ENCODE results near the gene KCNG4.
"Not testable (repeated sequence)": the region's sequence is repeated elsewhere in the genome, so short reads cannot be mapped to it uniquely, and the experiment has no call there.

KCNG4 gene

GRCh38 chr16:84223456-84223855 lies 16.4 kb downstream of the KCNG4 start:
- Histone ChIP-seq H3K9ac (ENCODE audit: low read length) (no peak overlapping the region), H3K27me3 (replicated peaks; ENCODE audit: control insufficient read depth, insufficient read depth, low read length) (peaks cover 19% of the 10 kb centered on the region), H3K36me3 (ENCODE audit: control insufficient read depth, insufficient read depth, low read length, severe bottlenecking) (no peaks in the 10 kb centered on the region), H3K9me3 (ENCODE audit: control insufficient read depth, low read length) (no peaks in the 10 kb centered on the region), H3K4me3 (ENCODE audit: low read length) (no peak overlapping the region), H3K4me1 (ENCODE audit: control insufficient read depth, insufficient read depth, low read length) (peaks cover 6% of the 10 kb centered on the region)
- DNase-seq (ENCODE audit: low read depth), result no peak

DNA sequence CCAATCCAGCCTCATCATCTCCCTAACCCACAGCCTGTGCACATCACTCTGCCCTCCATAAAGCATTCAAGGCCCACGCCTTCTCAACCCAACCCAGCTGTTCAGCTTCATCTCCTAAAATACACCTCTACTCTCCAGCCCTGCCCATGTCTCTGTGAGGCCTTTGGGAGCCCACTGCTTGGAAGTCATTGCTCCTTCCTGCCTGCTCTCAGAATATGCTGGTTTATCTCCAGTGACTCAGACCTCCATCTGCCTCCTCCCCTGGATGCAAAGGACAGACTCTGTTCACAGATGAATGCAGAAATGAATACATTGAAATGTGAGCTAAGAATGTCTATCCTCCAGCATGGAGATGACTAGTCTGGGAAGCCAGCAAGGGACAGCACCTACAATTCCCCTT lies 19.0 kb downstream of the KCNG4 start:
- Histone ChIP-seq H3K27me3 (replicated peaks; ENCODE audit: control insufficient read depth, insufficient read depth, low read length) (peaks cover 30% of the 10 kb centered on the region), H3K36me3 (ENCODE audit: control insufficient read depth, insufficient read depth, low read length, severe bottlenecking) (no peaks in the 10 kb centered on the region), H3K9me3 (ENCODE audit: control insufficient read depth, low read length) (no peaks in the 10 kb centered on the region), H3K4me1 (ENCODE audit: control insufficient read depth, insufficient read depth, low read length) (no peaks in the 10 kb centered on the region), H3K4me3 (ENCODE audit: low read length) (no peak overlapping the region), H3K9ac (ENCODE audit: low read length) (no peak overlapping the region)
- DNase-seq (ENCODE audit: low read depth), result peak; percentile 42

GRCh38 chr16:84218956-84219355 lies 20.9 kb downstream of the KCNG4 start:
- DNase-seq (ENCODE audit: low read depth), result no peak
- H3K9me3 ChIP-seq (ENCODE audit: control insufficient read depth, low read length), result no peaks in the 10 kb centered on the region
- H3K9ac ChIP-seq (ENCODE audit: low read length), result no peak overlapping the region
- no peak overlapping the region for H3K4me3 ChIP-seq (ENCODE audit: low read length)
- peaks cover 36% of the 10 kb centered on the region for H3K27me3 ChIP-seq (replicated peaks; ENCODE audit: control insufficient read depth, insufficient read depth, low read length)
- no peaks in the 10 kb centered on the region for H3K4me1 ChIP-seq (ENCODE audit: control insufficient read depth, insufficient read depth, low read length)
- H3K36me3 ChIP-seq (ENCODE audit: control insufficient read depth, insufficient read depth, low read length, severe bottlenecking), result no peaks in the 10 kb centered on the region

- Histone ChIP-seq H3K36me3 (ENCODE audit: control insufficient read depth, insufficient read depth, low read length, severe bottlenecking) (no peaks in the 10 kb centered on the region), H3K4me3 (ENCODE audit: low read length) (no peak overlapping the region), H3K9ac (ENCODE audit: low read length) (no peak overlapping the region), H3K4me1 (ENCODE audit: control insufficient read depth, insufficient read depth, low read length) (no peaks in the 10 kb centered on the region), H3K9me3 (ENCODE audit: control insufficient read depth, low read length) (no peaks in the 10 kb centered on the region), H3K27me3 (replicated peaks; ENCODE audit: control insufficient read depth, insufficient read depth, low read length) (peaks cover 36% of the 10 kb centered on the region)
- no peak for DNase-seq (ENCODE audit: low read depth)
These were observed 21.5 kb downstream of the KCNG4 start for GRCh38 chr16:84218176-84218823.

DNA sequence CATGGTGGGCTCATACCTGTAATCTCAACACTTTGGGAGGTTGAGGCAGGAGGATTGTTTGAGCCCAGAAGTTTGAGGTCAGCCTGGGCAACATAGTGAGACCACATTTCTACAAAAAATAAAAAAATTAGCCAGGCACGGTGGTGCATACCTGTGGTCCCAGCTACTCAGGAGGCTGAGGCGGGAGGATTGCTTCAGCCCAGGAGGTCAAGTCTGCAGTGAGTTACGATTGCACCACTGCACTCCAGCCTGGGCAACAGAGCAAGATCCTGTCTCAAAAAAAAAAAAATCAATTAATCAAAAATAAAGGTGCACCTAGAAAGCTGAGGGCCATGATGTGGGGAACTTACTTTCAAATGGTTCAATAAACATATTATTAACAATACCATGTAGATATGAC lies 23.7 kb downstream of the KCNG4 start:
- not testable (repeated sequence) for H3K9ac ChIP-seq (ENCODE audit: low read length); H3K4me3 ChIP-seq (ENCODE audit: low read length); DNase-seq (ENCODE audit: low read depth); H3K9me3 ChIP-seq (ENCODE audit: control insufficient read depth, low read length); H3K4me1 ChIP-seq (ENCODE audit: control insufficient read depth, insufficient read depth, low read length); H3K36me3 ChIP-seq (ENCODE audit: control insufficient read depth, insufficient read depth, low read length, severe bottlenecking)
- peaks cover 36% of the 10 kb centered on the region for H3K27me3 ChIP-seq (replicated peaks; ENCODE audit: control insufficient read depth, insufficient read depth, low read length)

DNA sequence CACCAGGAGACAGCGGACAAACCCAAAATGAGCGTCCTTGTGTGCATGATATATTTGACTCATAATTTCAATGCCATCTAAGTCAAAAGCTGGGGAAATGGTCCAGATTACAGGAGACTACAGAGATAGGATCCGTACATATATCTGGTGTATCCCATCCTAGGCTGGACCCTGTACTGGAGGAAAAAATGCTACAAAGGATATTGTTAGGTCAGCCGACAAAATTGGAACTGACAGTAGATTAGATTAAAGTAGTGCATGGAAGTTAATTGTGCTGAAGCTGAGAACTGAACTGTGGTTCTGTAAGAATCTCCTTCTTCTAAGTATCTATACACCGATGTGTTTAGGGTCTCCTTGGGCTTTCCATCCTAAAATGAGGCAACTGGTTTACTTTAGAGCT lies 24.3 kb downstream of the KCNG4 start:
- no peak overlapping the region for H3K4me3 ChIP-seq (ENCODE audit: low read length)
- H3K4me1 ChIP-seq (ENCODE audit: control insufficient read depth, insufficient read depth, low read length), result no peaks in the 10 kb centered on the region
- no peak for DNase-seq (ENCODE audit: low read depth)
- H3K9ac ChIP-seq (ENCODE audit: low read length), result no peak overlapping the region
- peaks cover 36% of the 10 kb centered on the region for H3K27me3 ChIP-seq (replicated peaks; ENCODE audit: control insufficient read depth, insufficient read depth, low read length)
- H3K36me3 ChIP-seq (ENCODE audit: control insufficient read depth, insufficient read depth, low read length, severe bottlenecking), result no peaks in the 10 kb centered on the region
- no peaks in the 10 kb centered on the region for H3K9me3 ChIP-seq (ENCODE audit: control insufficient read depth, low read length)

GRCh38 chr16:84214451-84215066 lies 25.3 kb downstream of the KCNG4 start:
- no peaks in the 10 kb centered on the region for H3K4me1 ChIP-seq (ENCODE audit: control insufficient read depth, insufficient read depth, low read length)
- no peaks in the 10 kb centered on the region for H3K9me3 ChIP-seq (ENCODE audit: control insufficient read depth, low read length)
- H3K9ac ChIP-seq (ENCODE audit: low read length), result no peak overlapping the region
- no peak overlapping the region for H3K4me3 ChIP-seq (ENCODE audit: low read length)
- DNase-seq (ENCODE audit: low read depth), result no peak
- H3K36me3 ChIP-seq (ENCODE audit: control insufficient read depth, insufficient read depth, low read length, severe bottlenecking), result no peaks in the 10 kb centered on the region
- peaks cover 36% of the 10 kb centered on the region for H3K27me3 ChIP-seq (replicated peaks; ENCODE audit: control insufficient read depth, insufficient read depth, low read length)

GRCh38 chr16:84212631-84213030 lies 27.2 kb downstream of the KCNG4 start:
- Histone ChIP-seq H3K4me3 (ENCODE audit: low read length) (no peak overlapping the region), H3K4me1 (ENCODE audit: control insufficient read depth, insufficient read depth, low read length) (no peaks in the 10 kb centered on the region), H3K9me3 (ENCODE audit: control insufficient read depth, low read length) (no peaks in the 10 kb centered on the region), H3K27me3 (replicated peaks; ENCODE audit: control insufficient read depth, insufficient read depth, low read length) (peaks cover 26% of the 10 kb centered on the region), H3K9ac (ENCODE audit: low read length) (no peak overlapping the region), H3K36me3 (ENCODE audit: control insufficient read depth, insufficient read depth, low read length, severe bottlenecking) (no peaks in the 10 kb centered on the region)
- no peak for DNase-seq (ENCODE audit: low read depth)

GRCh38 chr16:84212154-84212553 lies 27.7 kb downstream of the KCNG4 start:
- Histone ChIP-seq H3K36me3 (ENCODE audit: control insufficient read depth, insufficient read depth, low read length, severe bottlenecking) (no peaks in the 10 kb centered on the region), H3K27me3 (replicated peaks; ENCODE audit: control insufficient read depth, insufficient read depth, low read length) (peaks cover 26% of the 10 kb centered on the region), H3K4me1 (ENCODE audit: control insufficient read depth, insufficient read depth, low read length) (no peaks in the 10 kb centered on the region), H3K9ac (ENCODE audit: low read length) (no peak overlapping the region), H3K9me3 (ENCODE audit: control insufficient read depth, low read length) (no peaks in the 10 kb centered on the region), H3K4me3 (ENCODE audit: low read length) (no peak overlapping the region)
- no peak for DNase-seq (ENCODE audit: low read depth)

- no peaks in the 10 kb centered on the region for H3K9me3 ChIP-seq (ENCODE audit: control insufficient read depth, low read length)
- no peak overlapping the region for H3K9ac ChIP-seq (ENCODE audit: low read length)
- peaks cover 31% of the 10 kb centered on the region for H3K27me3 ChIP-seq (replicated peaks; ENCODE audit: control insufficient read depth, insufficient read depth, low read length)
- DNase-seq (ENCODE audit: low read depth), result no peak
- H3K4me3 ChIP-seq (ENCODE audit: low read length), result no peak overlapping the region
- no peaks in the 10 kb centered on the region for H3K36me3 ChIP-seq (ENCODE audit: control insufficient read depth, insufficient read depth, low read length, severe bottlenecking)
- H3K4me1 ChIP-seq (ENCODE audit: control insufficient read depth, insufficient read depth, low read length), result no peaks in the 10 kb centered on the region
These were observed 29.8 kb downstream of the KCNG4 start for GRCh38 chr16:84209989-84210388.

GRCh38 chr16:84207879-84208278 lies 31.9 kb downstream of the KCNG4 start:
- peaks cover 27% of the 10 kb centered on the region for H3K27me3 ChIP-seq (replicated peaks; ENCODE audit: control insufficient read depth, insufficient read depth, low read length)
- no peaks in the 10 kb centered on the region for H3K36me3 ChIP-seq (ENCODE audit: control insufficient read depth, insufficient read depth, low read length, severe bottlenecking)
- no peaks in the 10 kb centered on the region for H3K4me1 ChIP-seq (ENCODE audit: control insufficient read depth, insufficient read depth, low read length)
- no peak overlapping the region for H3K9ac ChIP-seq (ENCODE audit: low read length)
- no peaks in the 10 kb centered on the region for H3K9me3 ChIP-seq (ENCODE audit: control insufficient read depth, low read length)
- DNase-seq (ENCODE audit: low read depth), result no peak
- H3K4me3 ChIP-seq (ENCODE audit: low read length), result no peak overlapping the region

- no peak overlapping the region for H3K9ac ChIP-seq (ENCODE audit: low read length)
- no peak for DNase-seq (ENCODE audit: low read depth)
- no peak overlapping the region for H3K4me3 ChIP-seq (ENCODE audit: low read length)
- H3K36me3 ChIP-seq (ENCODE audit: control insufficient read depth, insufficient read depth, low read length, severe bottlenecking), result no peaks in the 10 kb centered on the region
- no peaks in the 10 kb centered on the region for H3K4me1 ChIP-seq (ENCODE audit: control insufficient read depth, insufficient read depth, low read length)
- peaks cover 33% of the 10 kb centered on the region for H3K27me3 ChIP-seq (replicated peaks; ENCODE audit: control insufficient read depth, insufficient read depth, low read length)
- no peaks in the 10 kb centered on the region for H3K9me3 ChIP-seq (ENCODE audit: control insufficient read depth, low read length)
These were observed 32.6 kb downstream of the KCNG4 start for GRCh38 chr16:84207251-84207650.

Measured in adipocyte (in vitro differentiated cells).